Measurements from ENCODE around the gene PCID2.

DNA sequence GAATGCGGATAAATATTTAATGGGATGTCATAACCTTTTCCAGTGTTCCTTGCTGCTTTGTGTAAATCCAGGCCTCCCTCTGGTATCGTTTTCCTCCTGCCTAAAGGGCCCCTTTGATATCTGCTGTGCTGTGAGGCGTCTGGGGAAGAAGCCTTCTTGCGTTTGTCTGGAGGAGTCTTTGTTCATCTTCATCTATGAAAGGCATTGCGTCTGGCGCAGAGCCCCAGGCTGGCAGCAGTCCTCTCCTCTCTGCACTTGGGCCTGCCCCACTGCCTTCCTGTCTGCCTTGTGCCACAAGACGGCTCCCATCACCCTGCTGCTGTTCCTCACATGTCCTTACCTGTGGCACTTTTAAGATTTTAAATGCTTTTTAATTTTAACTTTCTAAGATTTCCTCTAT is 40.3 kb downstream of the PCID2 start:
- TF ChIP-seq, protein P1, sequence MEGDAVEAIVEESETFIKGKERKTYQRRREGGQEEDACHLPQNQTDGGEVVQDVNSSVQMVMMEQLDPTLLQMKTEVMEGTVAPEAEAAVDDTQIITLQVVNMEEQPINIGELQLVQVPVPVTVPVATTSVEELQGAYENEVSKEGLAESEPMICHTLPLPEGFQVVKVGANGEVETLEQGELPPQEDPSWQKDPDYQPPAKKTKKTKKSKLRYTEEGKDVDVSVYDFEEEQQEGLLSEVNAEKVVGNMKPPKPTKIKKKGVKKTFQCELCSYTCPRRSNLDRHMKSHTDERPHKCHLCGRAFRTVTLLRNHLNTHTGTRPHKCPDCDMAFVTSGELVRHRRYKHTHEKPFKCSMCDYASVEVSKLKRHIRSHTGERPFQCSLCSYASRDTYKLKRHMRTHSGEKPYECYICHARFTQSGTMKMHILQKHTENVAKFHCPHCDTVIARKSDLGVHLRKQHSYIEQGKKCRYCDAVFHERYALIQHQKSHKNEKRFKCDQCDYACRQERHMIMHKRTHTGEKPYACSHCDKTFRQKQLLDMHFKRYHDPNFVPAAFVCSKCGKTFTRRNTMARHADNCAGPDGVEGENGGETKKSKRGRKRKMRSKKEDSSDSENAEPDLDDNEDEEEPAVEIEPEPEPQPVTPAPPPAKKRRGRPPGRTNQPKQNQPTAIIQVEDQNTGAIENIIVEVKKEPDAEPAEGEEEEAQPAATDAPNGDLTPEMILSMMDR (IDR thresholded peaks at IDR 0.05): no peak
- TF ChIP-seq POLR2AphosphoS5 (IDR thresholded peaks at IDR 0.05): no peak
- no peak for TF ChIP-seq POLR2A (IDR thresholded peaks at IDR 0.05)
- TF ChIP-seq EP300 (IDR thresholded peaks at IDR 0.05): no peak
